ENCODE results near the gene MEGF6. TPM values are rescaled to one million over a fixed set of nuclear protein-coding genes. Genes with fewer than 3 reads are reported as not detected.

MEGF6 gene
- total RNA-seq, 1 experiment from 2014 or later: 21.3 TPM

DNA sequence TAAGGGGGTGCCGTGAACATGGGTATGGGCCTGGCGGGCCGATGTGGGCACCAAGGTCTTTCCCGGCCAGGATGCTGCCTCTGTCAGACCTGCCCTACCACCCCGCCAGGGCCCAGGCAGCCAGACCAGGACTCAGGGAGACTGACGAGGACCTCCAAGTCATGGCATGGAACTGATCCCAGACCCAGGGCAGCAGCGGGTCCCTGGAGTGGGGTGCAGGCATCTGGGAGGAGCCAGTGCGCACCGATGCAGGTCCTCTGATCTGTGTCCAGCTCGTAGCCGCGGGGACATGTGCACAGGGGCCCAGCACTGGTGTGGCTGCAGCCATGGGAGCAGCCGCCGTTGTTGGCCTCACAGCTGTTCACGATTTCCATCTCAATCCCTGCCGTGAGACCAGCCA lies 100.0 kb downstream of the MEGF6 start:
- no peak overlapping the region for H3K4me3 Mint-ChIP-seq
- no CpG with 5 or more reads among the region's 16 CpGs for WGBS (ENCODE audit: extremely low coverage, insufficient read length, low lambda C conversion rate)
- Histone ChIP-seq H2AFZ (ENCODE audit: low read length) (no peak overlapping the region), H4K8ac (replicated peaks; ENCODE audit: insufficient read length, low read depth, low read length) (no peak overlapping the region), H4K20me1 (ENCODE audit: control insufficient read depth, insufficient read depth, insufficient read length) (peaks cover 6% of the 10 kb centered on the region), H3K23me2 (ENCODE audit: insufficient read length, low read depth, low read length, poor library complexity, severe bottlenecking) (no peaks in the 10 kb centered on the region), H3T11ph (ENCODE audit: low read length) (no peak overlapping the region), H3K79me1 (ENCODE audit: insufficient read depth, low read depth, low read length, poor library complexity, severe bottlenecking) (no peaks in the 10 kb centered on the region), H3K27ac (ENCODE audit: insufficient read length, low read depth, low read length) (no peak overlapping the region), H3K4me1 (ENCODE audit: insufficient read depth, low read length) (no peaks in the 10 kb centered on the region), H3K18ac (ENCODE audit: insufficient read length, low read depth, low read length) (no peak overlapping the region), H3K14ac (ENCODE audit: insufficient read depth, low read length) (no peak overlapping the region; the same call in 1 of the 2 replicates), H3K4me2 (ENCODE audit: insufficient read depth, insufficient read length, low read length) (no peak overlapping the region), H3K23ac (ENCODE audit: insufficient read length, low read depth, low read length) (no peak overlapping the region), H4K5ac (ENCODE audit: insufficient read length, low read depth, low read length) (no peak overlapping the region), H3K56ac (ENCODE audit: insufficient read length, low read depth, low read length) (no peak overlapping the region), H2BK12ac (ENCODE audit: insufficient read length, low read depth, low read length) (no peak overlapping the region), H4K91ac (ENCODE audit: insufficient read length, low read depth, low read length) (no peak overlapping the region), H2BK20ac (ENCODE audit: low read depth, low read length, poor library complexity, severe bottlenecking) (no peak overlapping the region), H3K9me3 (ENCODE audit: control insufficient read depth, low read depth, low read length) (no peaks in the 10 kb centered on the region), H3K4ac (ENCODE audit: low read depth, low read length) (no peak overlapping the region), H2BK5ac (ENCODE audit: insufficient read length, low read length) (no peak overlapping the region), H3K27me3 (ENCODE audit: insufficient read depth, low read length) (no peaks in the 10 kb centered on the region), H3K79me2 (ENCODE audit: insufficient read depth, low read length) (no peaks in the 10 kb centered on the region), H3K9ac (ENCODE audit: extremely low read depth, insufficient read length, low read length) (no peak overlapping the region), H2BK15ac (ENCODE audit: low read depth, low read length) (no peak overlapping the region), H2AK5ac (ENCODE audit: insufficient read length, low read length) (no peak overlapping the region), H2BK120ac (ENCODE audit: low read depth, low read length, poor library complexity, severe bottlenecking) (no peak overlapping the region)
- peaks cover 0 to 5% (median 5%) of the 10 kb centered on the region in 3 experiments; a peak in 5 of 7 replicates for H3K36me3 Mint-ChIP-seq (ENCODE audit: insufficient read depth in 1 of 3, low read depth in 3 of 3)
- no peak for DNase-seq
- no peak for TF ChIP-seq CTCF (conservative IDR thresholded peaks at IDR 0.05)
- peaks cover 0 to 3% of the 10 kb centered on the region in 2 experiments; a peak in 2 of 5 replicates for H3K9me3 Mint-ChIP-seq
- H3K4me1 Mint-ChIP-seq: no peaks in the 10 kb centered on the region
- no peaks in the 10 kb centered on the region for H3K27me3 Mint-ChIP-seq (ENCODE audit: low read depth)
- no peak overlapping the region for H3K27ac Mint-ChIP-seq
